ENCODE results near the gene CCDC102B. TPM values are rescaled to one million over a fixed set of nuclear protein-coding genes. Genes with fewer than 3 reads are reported as not detected.

CCDC102B gene
- total and polyA plus RNA-seq, 2 of the 8 experiments (the other 6 are each of a cell fraction or from before 2014, with no cell fraction given): 0.80 to 1.1 TPM

DNA sequence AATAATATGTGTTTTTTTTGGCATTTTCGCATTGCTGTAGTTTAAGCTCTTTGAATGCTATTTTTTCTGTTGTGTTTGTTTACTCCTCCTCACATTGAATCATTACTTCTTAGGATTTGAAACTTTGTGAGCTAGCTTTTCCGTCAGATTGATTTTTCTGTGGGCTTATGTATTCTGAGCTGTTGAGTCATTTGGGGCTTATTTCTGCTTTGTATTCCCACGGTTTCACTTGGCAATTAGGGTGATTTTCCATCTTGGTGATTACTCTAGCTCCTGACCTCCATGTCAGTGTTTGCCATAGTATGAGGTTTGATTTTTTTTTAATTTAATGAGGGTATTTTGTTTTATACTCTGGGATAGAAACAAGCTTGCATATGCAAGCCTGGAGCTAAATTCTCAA, 200.0 kb downstream of the CCDC102B start (continued):
- TF ChIP-seq TEAD4 (IDR thresholded peaks at IDR 0.05; ENCODE audit: low read depth, low read length): no peak

DNA sequence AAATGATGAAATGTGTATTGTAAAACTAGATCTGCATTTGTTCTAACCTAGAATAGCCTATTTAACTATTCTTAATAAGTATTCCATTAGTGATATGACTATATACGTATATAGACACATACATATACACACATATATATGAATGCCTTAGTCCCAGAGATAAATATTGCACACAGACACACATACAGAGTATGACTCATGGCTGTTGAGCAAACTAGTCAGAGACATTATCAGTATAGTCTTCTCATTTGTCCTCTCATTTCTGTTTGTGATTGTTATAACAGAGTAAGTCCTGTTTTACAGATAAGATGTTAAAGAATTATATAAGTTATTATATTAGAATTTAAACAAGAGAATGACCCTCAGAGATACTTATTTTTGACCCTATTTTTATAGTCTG, 202.5 kb downstream of the CCDC102B start:
- ChIA-PET CTCF (ENCODE audit: partially characterized antibody) (no interaction called here), POLR2A (ENCODE audit: partially characterized antibody) (no interaction called here)
- H3K14ac ChIP-seq (ENCODE audit: insufficient read length): no peak overlapping the region
- no peak overlapping the region for H2BK120ac ChIP-seq (replicated peaks; ENCODE audit: low read depth, low read length)
- 82% methylated on average over 1 of the region's 1 CpG; no CpG with 5 or more reads in 1 of the 2 experiments for WGBS, 2 experiments (ENCODE audit: extremely low coverage in 1 of 2, insufficient coverage in 1 of 2, insufficient read length in 1 of 2, insufficient replicate concordance in 2 of 2, low coverage in 1 of 2, low lambda C conversion rate in 2 of 2, missing lambda C conversion rate in 1 of 2)
- H3K79me1 ChIP-seq (ENCODE audit: low read depth, low read length): no peaks in the 10 kb centered on the region
- H3K23ac ChIP-seq (ENCODE audit: insufficient read length): no peak overlapping the region
- no peak overlapping the region for H4K8ac ChIP-seq (ENCODE audit: extremely low read depth, insufficient read depth, low read length)
- H3K9me3 ChIP-seq (ENCODE audit: insufficient read depth in 2 of 2, low read depth in 1 of 2, low read length in 1 of 2): no peaks in the 10 kb centered on the region
- TF ChIP-seq BCL11A (IDR thresholded peaks at IDR 0.05; ENCODE audit: low read depth in 2 of 2, low read length in 2 of 2) (no peak), NRF1 (IDR thresholded peaks at IDR 0.05; ENCODE audit: low read depth, low read length) (no peak), RAD21 (IDR thresholded peaks at IDR 0.05 in 1 of 2, conservative IDR thresholded peaks at IDR 0.05 in 1 of 2; ENCODE audit: low read depth in 2 of 2, low read length in 2 of 2) (no peak), JUN (IDR thresholded peaks at IDR 0.05; ENCODE audit: low read depth, low read length) (no peak), KDM4A (IDR thresholded peaks at IDR 0.05; ENCODE audit: low read depth, low read length, severe bottlenecking) (no peak), NANOG (IDR thresholded peaks at IDR 0.05; ENCODE audit: insufficient read depth, low read depth, low read length, poor library complexity, severe bottlenecking) (no peak)
- H4K20me1 ChIP-seq (replicated peaks in 1 of 2; ENCODE audit: control insufficient read depth in 1 of 2, insufficient read depth in 2 of 2, low read length in 2 of 2): no peaks in the 10 kb centered on the region
- DNase-seq (ENCODE audit: low read depth in 1 of 2, low spot score in 2 of 2) (no peak), FAIRE-seq (no peak)
- no peaks in the 10 kb centered on the region for H3K27me3 ChIP-seq (replicated peaks in 1 of 4; ENCODE audit: control insufficient read depth in 3 of 4, extremely low read depth in 1 of 4, insufficient read depth in 3 of 4, low read length in 3 of 4)
- no peaks in the 10 kb centered on the region for H3K23me2 ChIP-seq (ENCODE audit: low read depth, low read length)
- H2AFZ ChIP-seq (ENCODE audit: low read length): no peak overlapping the region
- H3K4me3 ChIP-seq (ENCODE audit: extremely low read depth in 1 of 4, insufficient read depth in 2 of 4, low read depth in 3 of 4, low read length in 4 of 4): no peak overlapping the region
- H3K18ac ChIP-seq (ENCODE audit: extremely low read depth, low read length): no peak overlapping the region
- H2BK12ac ChIP-seq (ENCODE audit: low read depth, low read length): no peak overlapping the region
- no peak overlapping the region for H4K91ac ChIP-seq (replicated peaks; ENCODE audit: insufficient read length, low read length)
- no peak overlapping the region for H3K27ac ChIP-seq (ENCODE audit: low read depth, low read length)
- H3K4me1 ChIP-seq (replicated peaks in 1 of 4; ENCODE audit: control insufficient read depth in 3 of 4, insufficient read depth in 4 of 4, low read length in 3 of 4): no peaks in the 10 kb centered on the region
- no peak overlapping the region for H2BK5ac ChIP-seq (ENCODE audit: low read depth, low read length)
- H3K36me3 ChIP-seq (ENCODE audit: control insufficient read depth in 2 of 4, insufficient read depth in 4 of 4, low read length in 3 of 4): no peaks in the 10 kb centered on the region
- H3K79me2 ChIP-seq (ENCODE audit: control insufficient read depth in 1 of 2, insufficient read depth in 2 of 2, low read length in 2 of 2): no peaks in the 10 kb centered on the region
- H2AK5ac ChIP-seq (ENCODE audit: low read depth, low read length): no peak overlapping the region
- H2BK20ac ChIP-seq (ENCODE audit: low read length): no peak overlapping the region
- no peak overlapping the region for H3K4me2 ChIP-seq (ENCODE audit: insufficient read depth in 1 of 2, low read depth in 2 of 2, low read length in 2 of 2)
- H2BK15ac ChIP-seq (ENCODE audit: low read length): no peak overlapping the region
- no peak overlapping the region for H3K9ac ChIP-seq (replicated peaks in 1 of 4; ENCODE audit: extremely low read depth in 1 of 4, low read depth in 3 of 4, low read length in 3 of 4)
- no peak overlapping the region for H3K4ac ChIP-seq (replicated peaks; ENCODE audit: insufficient read length, low read depth, low read length)
- no peak overlapping the region for H4K5ac ChIP-seq (ENCODE audit: insufficient read length, low read depth, low read length)
- H3K56ac ChIP-seq (replicated peaks; ENCODE audit: insufficient read length, low read depth, low read length): no peak overlapping the region
